Measurements from ENCODE around the gene SDK1. TPM values are rescaled to one million over a fixed set of nuclear protein-coding genes. Genes with fewer than 3 reads are reported as not detected.
A peak's percentile ranks its signal among the peaks of the same experiment; 100 is the strongest.

Gene SDK1
- total RNA-seq, 1 donor: 0.43 TPM

DNA sequence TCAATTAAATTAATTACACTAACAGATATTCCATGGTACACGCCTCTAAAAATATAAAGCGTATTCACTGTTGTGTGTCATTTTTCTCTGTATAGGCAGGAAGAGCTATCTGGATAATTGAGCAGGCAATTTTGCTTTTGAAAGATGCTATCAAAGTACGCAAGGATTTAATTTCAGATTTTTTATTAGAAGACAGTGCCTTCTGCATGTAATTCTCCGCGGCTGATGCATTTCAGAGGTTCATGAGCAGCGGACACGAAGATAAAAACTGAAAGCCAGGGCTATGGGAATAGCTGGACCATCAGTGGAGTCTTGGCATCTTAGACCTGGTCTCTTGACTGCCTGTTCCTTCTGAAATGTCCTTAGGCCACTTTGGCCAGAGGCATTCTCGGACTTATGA, 35.7 kb upstream of the SDK1 start:
- no peak for DNase-seq (ENCODE audit: low read depth)

DNA sequence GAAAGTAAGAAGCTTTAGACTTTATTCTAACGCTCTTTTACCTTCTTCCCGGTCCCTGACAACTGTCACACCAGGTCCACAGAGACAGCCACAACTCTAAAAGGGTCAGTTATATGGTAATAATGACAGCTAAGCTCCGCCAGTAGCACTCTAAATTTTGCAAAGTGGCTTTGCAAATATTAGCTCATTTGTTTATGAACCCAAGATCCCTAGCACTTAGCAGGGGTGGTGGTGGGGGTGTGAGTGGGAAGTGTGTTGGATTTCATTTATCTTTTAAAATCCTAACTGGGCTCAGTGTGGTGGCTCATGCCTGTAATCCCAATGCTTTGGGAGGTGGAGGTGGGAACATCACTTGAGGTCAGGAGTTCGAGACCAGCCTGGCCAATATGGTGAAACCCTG, 34.8 kb upstream of the SDK1 start:
- DNase-seq (ENCODE audit: low read depth): no peak
- H3K4me3 ChIP-seq (ENCODE audit: low read depth, low read length): no peak overlapping the region
- TF ChIP-seq, protein P1, sequence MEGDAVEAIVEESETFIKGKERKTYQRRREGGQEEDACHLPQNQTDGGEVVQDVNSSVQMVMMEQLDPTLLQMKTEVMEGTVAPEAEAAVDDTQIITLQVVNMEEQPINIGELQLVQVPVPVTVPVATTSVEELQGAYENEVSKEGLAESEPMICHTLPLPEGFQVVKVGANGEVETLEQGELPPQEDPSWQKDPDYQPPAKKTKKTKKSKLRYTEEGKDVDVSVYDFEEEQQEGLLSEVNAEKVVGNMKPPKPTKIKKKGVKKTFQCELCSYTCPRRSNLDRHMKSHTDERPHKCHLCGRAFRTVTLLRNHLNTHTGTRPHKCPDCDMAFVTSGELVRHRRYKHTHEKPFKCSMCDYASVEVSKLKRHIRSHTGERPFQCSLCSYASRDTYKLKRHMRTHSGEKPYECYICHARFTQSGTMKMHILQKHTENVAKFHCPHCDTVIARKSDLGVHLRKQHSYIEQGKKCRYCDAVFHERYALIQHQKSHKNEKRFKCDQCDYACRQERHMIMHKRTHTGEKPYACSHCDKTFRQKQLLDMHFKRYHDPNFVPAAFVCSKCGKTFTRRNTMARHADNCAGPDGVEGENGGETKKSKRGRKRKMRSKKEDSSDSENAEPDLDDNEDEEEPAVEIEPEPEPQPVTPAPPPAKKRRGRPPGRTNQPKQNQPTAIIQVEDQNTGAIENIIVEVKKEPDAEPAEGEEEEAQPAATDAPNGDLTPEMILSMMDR (IDR thresholded peaks at IDR 0.05; ENCODE audit: insufficient read depth, low read depth, low read length): no peak

More for the DNA sequence above, 35.7 kb upstream of the SDK1 start:
- TF ChIP-seq, protein P1 (IDR thresholded peaks at IDR 0.05; ENCODE audit: insufficient read depth, low read depth, low read length): no peak
- no peak overlapping the region for H3K4me3 ChIP-seq (ENCODE audit: low read depth, low read length)

DNA sequence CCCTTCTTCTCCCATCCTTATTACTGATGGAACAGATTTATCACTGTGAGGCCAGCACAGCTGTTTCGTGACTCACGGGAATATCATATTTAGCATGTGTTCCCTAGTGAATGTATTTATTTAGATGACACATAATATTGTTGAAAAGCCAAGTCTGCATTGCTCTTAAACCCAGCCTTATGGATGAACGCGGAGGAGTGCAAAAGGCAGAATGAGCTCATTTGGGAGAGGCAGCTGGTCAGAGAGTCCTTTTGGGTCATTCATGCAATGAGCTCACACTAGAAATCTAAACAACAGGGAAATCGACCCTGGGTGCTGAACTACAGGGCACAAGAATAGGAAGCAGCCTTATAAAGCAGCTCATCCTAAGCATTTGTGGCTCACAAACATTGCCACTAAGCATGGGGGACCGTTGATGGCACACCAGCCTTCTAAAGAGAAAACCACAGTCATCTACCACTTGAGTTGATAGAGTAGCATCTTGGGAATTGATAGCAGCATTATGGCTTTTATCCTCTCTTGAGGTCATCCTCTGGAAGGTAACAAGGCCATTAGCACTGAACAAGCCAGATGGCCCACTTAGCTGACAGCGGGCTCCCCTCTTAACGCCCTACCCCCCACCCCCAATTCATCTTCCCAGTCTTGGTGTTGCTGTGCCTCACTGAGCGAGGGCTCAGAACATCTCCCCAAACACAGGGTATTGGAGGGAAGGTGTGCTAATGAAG, 32.9 kb upstream of the SDK1 start:
- no peak overlapping the region for H3K4me3 ChIP-seq (ENCODE audit: low read depth, low read length)
- DNase-seq (ENCODE audit: low read depth): peak; percentile 96
- TF ChIP-seq, protein P1 (IDR thresholded peaks at IDR 0.05; ENCODE audit: insufficient read depth, low read depth, low read length): no peak

DNA sequence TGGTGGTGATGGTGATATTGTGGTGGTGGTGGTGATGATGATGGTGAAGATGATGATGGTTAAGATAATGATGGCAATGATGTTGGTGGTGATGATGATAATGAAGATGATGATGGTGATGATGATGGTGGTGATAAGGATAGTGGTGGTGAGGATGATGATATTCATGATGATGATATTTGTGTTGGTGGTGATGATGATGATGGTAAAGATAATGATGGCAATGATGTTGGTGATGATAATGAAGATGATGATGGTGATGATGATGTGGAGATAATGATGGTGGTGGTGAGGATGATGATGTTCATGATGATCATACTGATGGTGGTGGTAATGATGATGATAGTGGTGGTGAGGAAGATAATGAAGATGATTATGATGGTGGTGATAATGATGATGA, 30.7 kb upstream of the SDK1 start:
- no peak overlapping the region for H3K4me3 ChIP-seq (ENCODE audit: low read depth, low read length)
- TF ChIP-seq, protein P1 (IDR thresholded peaks at IDR 0.05; ENCODE audit: insufficient read depth, low read depth, low read length): no peak
- no peak for DNase-seq (ENCODE audit: low read depth)

DNA sequence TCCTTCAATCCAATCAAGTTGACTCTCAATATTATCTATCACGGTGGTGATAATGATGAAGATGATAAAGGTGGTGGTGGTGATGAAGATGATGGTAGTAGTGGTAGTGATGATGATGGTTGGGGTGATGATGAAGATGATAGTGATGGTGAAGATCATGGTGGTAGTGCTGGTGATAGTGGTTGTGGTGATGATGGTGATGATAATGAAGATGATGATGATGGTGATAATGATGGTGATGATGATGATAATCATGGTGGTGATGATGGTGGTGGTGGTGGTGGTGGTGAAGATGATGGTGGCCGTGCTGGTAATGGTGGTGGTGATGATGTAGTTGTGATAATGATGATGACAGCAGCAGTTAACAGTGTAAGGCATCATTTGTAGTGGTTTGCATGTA, 29.8 kb upstream of the SDK1 start:
- TF ChIP-seq, protein P1 (IDR thresholded peaks at IDR 0.05; ENCODE audit: insufficient read depth, low read depth, low read length): no peak
- H3K4me3 ChIP-seq (ENCODE audit: low read depth, low read length): no peak overlapping the region

DNA sequence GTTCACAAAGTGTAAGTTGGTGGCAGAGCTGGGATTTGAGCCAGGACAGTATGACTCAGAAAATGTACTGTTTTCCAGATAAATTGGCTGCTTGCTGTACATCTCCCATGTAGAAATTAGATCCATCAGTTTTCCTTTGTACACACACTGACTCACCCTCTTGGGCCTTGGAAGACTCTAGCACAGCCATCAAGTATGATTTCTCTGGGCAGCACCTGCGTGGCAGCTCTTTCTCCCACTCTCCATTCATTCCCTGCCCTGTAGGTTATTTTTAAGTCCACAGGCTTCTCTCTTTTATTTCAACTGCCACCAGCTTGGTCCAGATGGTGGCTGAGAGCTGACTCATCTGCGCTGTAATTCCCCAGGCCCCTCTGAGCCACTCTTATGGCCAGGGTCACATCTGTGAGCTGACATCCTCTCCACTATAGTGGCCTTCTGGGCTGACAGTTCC, 28.3 kb upstream of the SDK1 start:
- TF ChIP-seq, protein P1 (IDR thresholded peaks at IDR 0.05; ENCODE audit: insufficient read depth, low read depth, low read length): no peak
- no peak overlapping the region for H3K4me3 ChIP-seq (ENCODE audit: low read depth, low read length)
- peak; percentile 73 for DNase-seq (ENCODE audit: low read depth)

More for the DNA sequence above, 29.8 kb upstream of the SDK1 start:
- no peak for DNase-seq (ENCODE audit: low read depth)

DNA sequence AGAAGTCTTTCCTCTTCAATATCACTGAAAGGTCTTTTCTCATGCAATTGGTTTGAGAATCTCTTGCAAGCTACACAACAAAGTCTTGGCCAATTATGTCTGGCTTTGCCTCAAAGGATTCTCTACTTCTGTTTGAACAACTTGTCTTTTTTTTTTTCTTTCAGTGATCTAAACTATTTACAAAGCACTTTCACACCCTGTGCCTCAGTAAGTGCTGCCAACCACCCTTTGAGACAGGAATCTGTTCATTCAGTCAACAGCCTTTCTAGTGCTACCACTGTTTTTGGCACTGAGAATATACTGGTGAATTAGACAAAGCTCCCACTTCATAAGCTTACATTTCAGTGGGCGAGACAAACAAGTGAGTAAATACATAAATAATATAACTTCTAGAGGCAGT, 26.9 kb upstream of the SDK1 start:
- DNase-seq (ENCODE audit: low read depth): no peak
- no peak overlapping the region for H3K4me3 ChIP-seq (ENCODE audit: low read depth, low read length)
- TF ChIP-seq, protein P1 (IDR thresholded peaks at IDR 0.05; ENCODE audit: insufficient read depth, low read depth, low read length): no peak
